MCF 10A (cell line): ENCODE measurements around the gene KRT4. TPM values are rescaled to one million over a fixed set of nuclear protein-coding genes. Genes with fewer than 3 reads are reported as not detected.
A peak's percentile ranks its signal among the peaks of the same experiment; 100 is the strongest.

Source experiments
- BruUV-seq: library from RNA; stranded (reverse); fragments of 400-500 nt; replicated peaks from 2 replicates; lab custom pipeline; 2021; lab: Mats Ljungman, UMichigan
- CTCF ChIA-PET: fragments of 300-600 bp; sonication (Branson Sonifier 250); formaldehyde crosslinking; extraction: SDS; loops from one replicate; lab custom pipeline; 2021; ENCODE audit warnings: antibody characterized with exemption, inconsistent platforms; lab: Yijun Ruan, JAX
- POLR2A ChIA-PET: fragments of 300-600, 350-650 bp; sonication (Branson Sonifier 250); formaldehyde crosslinking; extraction: SDS; loops from one replicate; lab custom pipeline; 2020; ENCODE audit warnings: antibody characterized with exemption, inconsistent platforms; lab: Yijun Ruan, JAX
- DNase-seq: peaks from one replicate; pipeline ENCODE4 v3.0.0-alpha.2; 2018; ENCODE audit not compliant: unreplicated experiment
- H3K27ac Mint-ChIP-seq: one replicate; pipeline ENCODE4 v1.8.0; 2022; ENCODE audit warnings: mild to moderate bottlenecking, low read depth, mixed read lengths; ENCODE audit not compliant: unreplicated experiment
- H3K27me3 Mint-ChIP-seq: one replicate; pipeline ENCODE4 v1.8.0; 2022; ENCODE audit warnings: mixed read lengths; ENCODE audit not compliant: insufficient read depth, unreplicated experiment
- H3K36me3 Mint-ChIP-seq: one replicate; pipeline ENCODE4 v1.8.0; 2022; ENCODE audit warnings: mild to moderate bottlenecking, moderate library complexity, mixed read lengths; ENCODE audit not compliant: insufficient read depth, unreplicated experiment
- H3K4me1 Mint-ChIP-seq: one replicate; pipeline ENCODE4 v1.8.0; 2022; ENCODE audit warnings: mixed read lengths; ENCODE audit not compliant: insufficient read depth, unreplicated experiment
- H3K4me3 Mint-ChIP-seq: one replicate; pipeline ENCODE4 v1.8.0; 2022; ENCODE audit warnings: mild to moderate bottlenecking, moderate library complexity, mixed read lengths; ENCODE audit not compliant: unreplicated experiment
- H3K9me3 Mint-ChIP-seq: one replicate; pipeline ENCODE4 v1.8.0; 2022; ENCODE audit warnings: mixed read lengths; ENCODE audit not compliant: unreplicated experiment
- CTCF ChIP-seq: fragments of 200-600 bp; IDR thresholded peaks from one replicate; pipeline ENCODE4 v1.8.0; 2022; ENCODE audit warnings: antibody characterized with exemption, mild to moderate bottlenecking; ENCODE audit not compliant: unreplicated experiment
- intact Hi-C: fragments of 100-400 bp; cut with micrococcal nuclease; formaldehyde crosslinking; loops from 2 replicates; pipeline ENCODE4 v1.14.1; 2022
- total RNA-seq: library from RNA; stranded (reverse); gene quantifications from 2 replicates; pipeline ENCODE4 v1.2.3, GENCODE V29; 2022

Gene KRT4
- total RNA-seq, 1 experiment from 2014 or later, result not detected

DNA sequence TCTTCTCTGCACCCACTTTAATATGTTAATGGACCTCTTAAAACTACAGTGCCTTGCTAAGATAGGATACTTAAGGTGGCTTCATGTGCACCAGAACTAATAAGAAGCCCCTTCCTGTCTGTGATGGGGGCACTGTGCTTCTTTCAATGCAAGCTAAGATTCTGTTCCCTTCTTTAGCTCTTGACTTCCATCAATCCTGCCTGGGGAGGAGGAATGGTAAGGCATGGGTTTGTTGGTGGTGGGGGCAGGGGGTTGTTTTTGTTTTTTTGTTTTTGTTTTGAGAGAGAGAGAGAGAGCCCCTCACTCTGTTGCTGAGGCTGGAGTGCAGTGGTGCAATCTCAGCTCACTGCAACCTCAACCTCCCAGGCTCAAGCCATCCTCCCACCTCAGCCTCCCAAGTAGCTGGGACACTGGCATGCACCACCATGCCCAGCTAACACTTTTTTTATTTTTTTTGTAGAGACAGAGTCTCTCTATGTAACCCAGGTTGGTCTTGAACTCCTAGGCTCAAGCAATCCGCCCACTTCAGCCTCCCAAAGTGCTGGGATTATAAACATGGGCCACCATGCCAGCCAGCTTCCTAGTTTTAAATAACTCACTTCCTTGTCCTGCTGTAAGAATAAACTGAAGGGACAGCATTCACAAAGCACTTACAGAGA is 13.5 kb downstream of the KRT4 start:
- Mint-ChIP-seq H3K27me3 (peaks cover 13% of the 10 kb centered on the region), H3K27ac (no peak overlapping the region), H3K4me3 (no peak overlapping the region), H3K9me3 (no peaks in the 10 kb centered on the region), H3K4me1 (peaks cover 21% of the 10 kb centered on the region), H3K36me3 (no peaks in the 10 kb centered on the region)
- no TSS peak for BruUV-seq
- CTCF ChIA-PET, result interaction anchor here (0.6 to 1.3 kb wide), 3 partner anchors 14 to 1172 kb away, joined by 3 read pairs; no protein-coding TSS in a partner anchor
- no peak for DNase-seq
- intact Hi-C loops, result no loop called here
- POLR2A ChIA-PET, result interaction anchor here (0.8 kb wide), 1 partner anchor 18 kb away, joined by 7 read pairs; no protein-coding TSS in a partner anchor
- TF ChIP-seq CTCF, result no peak

GRCh38 chr12:52799505-52800211 is 14.3 kb downstream of the KRT4 start:
- intact Hi-C loops, result no loop called here
- Mint-ChIP-seq H3K4me1 (peaks cover 23% of the 10 kb centered on the region), H3K27ac (no peak overlapping the region), H3K9me3 (no peaks in the 10 kb centered on the region), H3K36me3 (no peaks in the 10 kb centered on the region), H3K4me3 (no peak overlapping the region), H3K27me3 (peaks cover 13% of the 10 kb centered on the region)
- TF ChIP-seq CTCF, result no peak
- ChIA-PET CTCF (interaction anchor here (0.7 to 1.3 kb wide), 2 partner anchors 13 to 1171 kb away, joined by 3 read pairs; no protein-coding TSS in a partner anchor), POLR2A (no interaction called here)
- DNase-seq, result no peak
- no TSS peak for BruUV-seq

DNA sequence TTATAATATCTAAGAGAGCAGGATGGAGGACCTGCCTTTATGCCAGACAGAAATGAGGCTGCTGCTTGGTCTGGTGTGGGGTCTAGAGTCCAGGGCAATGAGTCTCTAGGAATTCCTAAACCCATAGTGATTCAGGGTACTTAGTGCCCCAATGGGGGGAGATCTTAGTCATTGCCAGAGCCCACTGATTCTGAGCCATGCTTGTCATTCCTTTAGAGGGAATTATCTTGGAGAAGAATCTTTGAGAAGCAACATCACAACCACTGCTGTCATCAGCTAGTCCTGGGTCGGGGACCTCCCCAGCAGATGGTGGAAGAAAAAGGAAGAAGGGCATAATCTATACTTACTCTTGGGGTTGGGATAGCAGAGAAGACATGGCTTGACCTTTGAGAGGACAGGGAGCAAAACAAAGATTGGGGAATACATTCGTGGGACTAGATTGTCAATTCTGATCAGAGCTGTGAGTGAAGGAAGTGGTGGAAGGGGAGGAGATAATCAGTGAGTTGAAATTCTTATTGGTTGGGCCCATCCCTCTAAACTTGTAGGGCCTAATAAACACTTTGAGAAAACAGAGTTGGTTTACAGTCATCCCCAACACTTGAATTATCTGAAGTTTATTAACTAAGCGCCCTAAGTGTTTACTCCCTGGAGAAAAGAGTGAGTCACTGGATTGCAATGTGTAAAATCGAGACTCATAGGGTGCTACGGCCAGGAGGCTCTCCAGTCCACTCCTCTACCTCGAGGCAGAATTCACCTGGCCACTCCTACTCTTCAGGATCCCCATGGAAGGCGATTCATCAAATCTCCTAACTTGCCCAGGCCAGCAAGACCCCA is 15.0 kb downstream of the KRT4 start:
- H3K9me3 Mint-ChIP-seq, result no peaks in the 10 kb centered on the region
- ChIA-PET CTCF (no interaction called here), POLR2A (interaction anchor here (0.5 to 1.0 kb wide), 2 partner anchors 11 to 71 kb away, joined by 3 to 4 read pairs; no protein-coding TSS in a partner anchor)
- no TSS peak for BruUV-seq
- peak overlapping the region; percentile 7 for H3K27ac Mint-ChIP-seq
- peaks cover 13% of the 10 kb centered on the region for H3K27me3 Mint-ChIP-seq
- no peak overlapping the region for H3K4me3 Mint-ChIP-seq
- intact Hi-C loops, result no loop called here
- H3K36me3 Mint-ChIP-seq, result no peaks in the 10 kb centered on the region
- peaks cover 27% of the 10 kb centered on the region for H3K4me1 Mint-ChIP-seq
- DNase-seq, result peak; percentile 61
- no peak for TF ChIP-seq CTCF
